MM.1S (cell line): ENCODE measurements around the gene TCF23.

Source experiments
- DNase-seq: peaks from one replicate; pipeline ENCODE4 v3.0.0-alpha.2; 2015
- H2AFZ ChIP-seq: fragments of 300-600 bp; sonication (generic); 2 replicates; pipeline ENCODE4 v1.6.0; 2016; ENCODE audit warnings: antibody characterized with exemption, low read length
- H3F3A ChIP-seq: fragments of 300-600 bp; sonication (generic); 2 replicates; pipeline ENCODE4 v1.6.1; 2016; ENCODE audit warnings: mild to moderate bottlenecking, antibody characterized with exemption, low read length, moderate library complexity, mixed read lengths; ENCODE audit not compliant: insufficient read depth
- H3K27ac ChIP-seq: fragments of 300-600 bp; sonication (generic); 2 replicates; pipeline ENCODE4 v1.5.1; 2016; ENCODE audit warnings: mild to moderate bottlenecking, low read length
- H3K27me3 ChIP-seq: fragments of 300-600 bp; sonication (generic); replicated peaks from 2 replicates; pipeline ENCODE4 v1.6.0; 2016; ENCODE audit warnings: low read length; ENCODE audit not compliant: insufficient read depth
- H3K36me3 ChIP-seq: fragments of 300-600 bp; sonication (generic); replicated peaks from 2 replicates; pipeline ENCODE4 v1.6.1; 2016; ENCODE audit warnings: mild to moderate bottlenecking, low read length, mixed read lengths; ENCODE audit not compliant: insufficient read depth
- H3K4me1 ChIP-seq: fragments of 300-600 bp; sonication (generic); 2 replicates; pipeline ENCODE4 v1.6.1; 2016; ENCODE audit warnings: low read length, mixed read lengths
- H3K4me2 ChIP-seq: fragments of 300-600 bp; sonication (generic); 2 replicates; pipeline ENCODE4 v1.6.0; 2016; ENCODE audit warnings: low read depth, low read length
- H3K4me3 ChIP-seq: fragments of 300-600 bp; sonication (generic); 2 replicates; pipeline ENCODE4 v1.5.1; 2016; ENCODE audit warnings: low read length, mixed read lengths
- H3K79me2 ChIP-seq: fragments of 300-600 bp; sonication (generic); 2 replicates; pipeline ENCODE4 v1.6.1; 2016; ENCODE audit warnings: mixed run types, low read length, mixed read lengths
- H3K9ac ChIP-seq: fragments of 300-600 bp; sonication (generic); 2 replicates; pipeline ENCODE4 v1.6.1; 2016; ENCODE audit warnings: low read length, mixed read lengths
- H3K9me2 ChIP-seq: fragments of 300-600 bp; sonication (generic); replicated peaks from 2 replicates; pipeline ENCODE4 v1.6.1; 2016; ENCODE audit warnings: mild to moderate bottlenecking, low read length, mixed read lengths; ENCODE audit not compliant: insufficient read depth
- H3K9me3 ChIP-seq: fragments of 300-600 bp; sonication (generic); replicated peaks from 2 replicates; pipeline ENCODE4 v1.6.1; 2016; ENCODE audit warnings: mild to moderate bottlenecking, low read length, mixed read lengths; ENCODE audit not compliant: insufficient read depth
- H4K20me1 ChIP-seq: fragments of 300-600 bp; sonication (generic); 2 replicates; pipeline ENCODE4 v1.6.1; 2016; ENCODE audit warnings: mild to moderate bottlenecking, low read length, moderate library complexity, mixed read lengths; ENCODE audit not compliant: insufficient read depth
- EZH2 ChIP-seq: fragments of 300-600 bp; sonication (generic); optimal IDR thresholded peaks from 2 replicates; pipeline ENCODE3; 2017; ENCODE audit warnings: low read depth, mild to moderate bottlenecking, antibody characterized with exemption, low read length, mixed read lengths
- EZH2phosphoT487 ChIP-seq: fragments of 300-600 bp; sonication (generic); IDR thresholded peaks from 2 replicates; pipeline ENCODE4 v1.6.1; 2018; ENCODE audit warnings: antibody characterized with exemption, low read length
- TF ChIP-seq, protein P1 (sequence below): fragments of 300-600 bp; sonication (generic); IDR thresholded peaks from 2 replicates; pipeline ENCODE4 v1.5.1; 2016; ENCODE audit warnings: antibody characterized with exemption, low read length, mixed read lengths

The TCF23 gene

DNA sequence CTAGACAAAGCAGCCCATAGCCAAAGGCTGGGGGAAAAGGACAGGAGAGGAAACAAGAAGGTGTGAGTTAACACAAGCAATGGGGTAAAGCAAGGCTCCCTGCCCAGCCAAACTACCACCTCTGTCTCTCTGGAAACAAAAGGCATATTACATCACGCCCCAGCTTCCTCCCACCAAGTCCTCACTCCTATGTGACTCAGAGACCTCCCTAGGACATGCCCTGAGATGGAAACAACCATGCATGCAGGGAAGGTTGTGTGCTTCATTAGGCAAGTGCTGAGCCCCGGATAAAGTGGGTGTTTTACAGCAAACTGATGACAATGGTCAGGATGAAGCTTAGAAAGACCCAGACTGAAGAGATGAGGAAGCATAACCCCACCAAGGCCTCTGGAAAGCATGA, 54.0 kb downstream of the TCF23 start:
- H3K4me3 ChIP-seq, result no peak overlapping the region
- no peaks in the 10 kb centered on the region; the same call in 1 of the 2 replicates for H3K36me3 ChIP-seq
- H3K27me3 ChIP-seq, result no peaks in the 10 kb centered on the region
- no peaks in the 10 kb centered on the region for H3K9me3 ChIP-seq
- H3K79me2 ChIP-seq, result no peaks in the 10 kb centered on the region
- no peak overlapping the region for H3K27ac ChIP-seq
- peaks cover 15% of the 10 kb centered on the region for H3K4me1 ChIP-seq
- no peaks in the 10 kb centered on the region for H3K9me2 ChIP-seq
- H3F3A ChIP-seq, result peaks cover 2% of the 10 kb centered on the region; the same call in 1 of the 2 replicates
- no peak for TF ChIP-seq EZH2
- TF ChIP-seq EZH2phosphoT487, result no peak
- TF ChIP-seq, protein P1, sequence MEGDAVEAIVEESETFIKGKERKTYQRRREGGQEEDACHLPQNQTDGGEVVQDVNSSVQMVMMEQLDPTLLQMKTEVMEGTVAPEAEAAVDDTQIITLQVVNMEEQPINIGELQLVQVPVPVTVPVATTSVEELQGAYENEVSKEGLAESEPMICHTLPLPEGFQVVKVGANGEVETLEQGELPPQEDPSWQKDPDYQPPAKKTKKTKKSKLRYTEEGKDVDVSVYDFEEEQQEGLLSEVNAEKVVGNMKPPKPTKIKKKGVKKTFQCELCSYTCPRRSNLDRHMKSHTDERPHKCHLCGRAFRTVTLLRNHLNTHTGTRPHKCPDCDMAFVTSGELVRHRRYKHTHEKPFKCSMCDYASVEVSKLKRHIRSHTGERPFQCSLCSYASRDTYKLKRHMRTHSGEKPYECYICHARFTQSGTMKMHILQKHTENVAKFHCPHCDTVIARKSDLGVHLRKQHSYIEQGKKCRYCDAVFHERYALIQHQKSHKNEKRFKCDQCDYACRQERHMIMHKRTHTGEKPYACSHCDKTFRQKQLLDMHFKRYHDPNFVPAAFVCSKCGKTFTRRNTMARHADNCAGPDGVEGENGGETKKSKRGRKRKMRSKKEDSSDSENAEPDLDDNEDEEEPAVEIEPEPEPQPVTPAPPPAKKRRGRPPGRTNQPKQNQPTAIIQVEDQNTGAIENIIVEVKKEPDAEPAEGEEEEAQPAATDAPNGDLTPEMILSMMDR, result no peak
- H3K9ac ChIP-seq, result no peak overlapping the region
- H2AFZ ChIP-seq, result no peak overlapping the region
- no peaks in the 10 kb centered on the region for H4K20me1 ChIP-seq
- H3K4me2 ChIP-seq, result no peak overlapping the region
- no peak for DNase-seq

DNA sequence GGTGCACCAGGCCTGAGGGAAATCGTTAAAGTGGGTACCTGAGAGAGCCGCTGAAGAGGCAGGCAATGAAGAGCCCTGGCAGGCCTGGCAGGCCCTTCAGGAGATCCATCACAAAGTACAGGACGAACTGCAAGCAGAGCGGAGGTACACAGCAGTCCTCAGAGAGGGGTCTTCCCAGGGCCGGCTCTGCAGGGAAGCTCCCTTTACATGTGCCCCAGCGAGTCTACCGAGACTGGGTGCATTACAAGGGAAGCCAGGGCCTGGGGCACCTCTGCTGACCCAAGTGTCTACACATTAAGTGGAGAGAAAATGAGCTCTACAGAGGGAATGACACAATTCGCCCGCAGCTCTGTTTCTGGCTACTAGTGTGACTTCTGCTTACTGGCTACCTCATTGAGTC, 54.9 kb downstream of the TCF23 start:
- Histone ChIP-seq H3K4me2 (no peak overlapping the region), H3K9ac (no peak overlapping the region), H3K4me1 (peaks cover 12% of the 10 kb centered on the region), H2AFZ (no peak overlapping the region), H3K27ac (no peak overlapping the region), H3K27me3 (no peaks in the 10 kb centered on the region), H3K36me3 (no peaks in the 10 kb centered on the region; the same call in 1 of the 2 replicates), H4K20me1 (no peaks in the 10 kb centered on the region), H3K9me2 (no peaks in the 10 kb centered on the region), H3K4me3 (no peak overlapping the region), H3F3A (no peaks in the 10 kb centered on the region), H3K79me2 (0 out of 2 replicates have a peak, but pooled peaks cover 3% of the 10 kb centered on the region), H3K9me3 (no peaks in the 10 kb centered on the region)
- no peak for TF ChIP-seq EZH2phosphoT487
- no peak for DNase-seq

DNA sequence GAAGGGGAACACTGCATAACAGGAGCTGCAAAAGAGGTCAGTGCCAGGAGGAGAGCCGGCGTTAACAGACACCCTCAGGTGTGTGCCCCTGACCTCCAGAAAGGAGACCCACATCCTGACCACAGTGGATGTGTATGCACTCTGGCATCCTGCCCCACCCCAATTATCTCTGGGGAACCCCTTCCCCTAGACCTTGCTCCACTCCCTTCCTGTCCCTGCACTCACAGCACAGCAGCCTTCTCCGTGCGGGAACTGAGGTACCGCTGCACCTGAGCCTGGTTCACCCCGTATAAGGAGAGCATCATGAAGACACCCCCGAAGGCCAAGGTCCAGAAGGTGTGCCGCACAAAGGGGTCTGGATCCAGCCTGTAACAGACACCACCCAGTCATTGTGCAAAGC, 55.8 kb downstream of the TCF23 start:
- DNase-seq, result no peak
- Histone ChIP-seq H3K27me3 (no peaks in the 10 kb centered on the region), H3K36me3 (no peaks in the 10 kb centered on the region; the same call in 1 of the 2 replicates), H4K20me1 (no peaks in the 10 kb centered on the region), H3K9me3 (no peaks in the 10 kb centered on the region), H3F3A (no peaks in the 10 kb centered on the region), H3K9me2 (no peaks in the 10 kb centered on the region), H3K27ac (no peak overlapping the region), H3K4me2 (no peak overlapping the region), H2AFZ (no peak overlapping the region), H3K79me2 (0 out of 2 replicates have a peak, but pooled peaks cover 6% of the 10 kb centered on the region), H3K9ac (no peak overlapping the region), H3K4me3 (no peak overlapping the region), H3K4me1 (peaks cover 12% of the 10 kb centered on the region)
- no peak for TF ChIP-seq EZH2

DNA sequence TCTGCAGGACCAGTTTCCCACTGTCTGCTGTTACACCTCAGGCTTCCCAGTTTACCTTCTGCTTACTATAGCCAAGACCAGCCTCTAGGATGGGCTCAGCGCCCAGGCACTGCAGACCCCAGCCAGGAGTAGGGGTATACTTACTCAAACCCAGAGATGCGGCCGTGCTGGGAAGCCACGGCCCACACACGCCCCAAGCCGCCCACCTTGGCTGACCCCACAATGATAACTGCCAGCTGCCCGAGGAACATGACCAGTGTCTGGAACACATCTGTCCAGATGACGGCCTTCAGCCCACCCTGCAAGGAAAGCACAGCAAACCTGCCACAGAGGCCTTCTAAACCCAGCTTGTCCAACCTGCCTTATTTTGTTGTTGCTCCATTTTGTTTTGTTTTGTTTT, 56.4 kb downstream of the TCF23 start:
- no peaks in the 10 kb centered on the region; the same call in 1 of the 2 replicates for H3K36me3 ChIP-seq
- peak overlapping the region; percentile 24; the same call in 1 of the 2 replicates for H3K27ac ChIP-seq
- no peaks in the 10 kb centered on the region for H3K27me3 ChIP-seq
- H4K20me1 ChIP-seq, result no peaks in the 10 kb centered on the region
- H3K9ac ChIP-seq, result no peak overlapping the region
- H3K9me2 ChIP-seq, result no peaks in the 10 kb centered on the region
- H3K79me2 ChIP-seq, result 0 out of 2 replicates have a peak, but pooled peaks cover 6% of the 10 kb centered on the region
- no peak overlapping the region for H3K4me3 ChIP-seq
- no peak overlapping the region for H3K4me2 ChIP-seq
- no peaks in the 10 kb centered on the region for H3K9me3 ChIP-seq
- H2AFZ ChIP-seq, result no peak overlapping the region
- peaks cover 12% of the 10 kb centered on the region for H3K4me1 ChIP-seq
- no peak for DNase-seq
- TF ChIP-seq EZH2phosphoT487 (no peak), EZH2 (no peak)
- TF ChIP-seq, protein P1, result no peak
- 0 out of 2 replicates have a peak, but pooled peaks cover 4% of the 10 kb centered on the region for H3F3A ChIP-seq
